ENCODE results near the gene RFX8. TPM values are rescaled to one million over a fixed set of nuclear protein-coding genes. Genes with fewer than 3 reads are reported as not detected.

The RFX8 gene
- total and polyA plus RNA-seq, 9 of the 15 experiments (the other 6 are each of a cell fraction or from before 2014, with no cell fraction given), result not detected

GRCh38 chr2:101357376-101357775 is 117.5 kb downstream of the RFX8 start:
- no peak for TF ChIP-seq BACH1 (tag; IDR thresholded peaks at IDR 0.05)
- ChIA-PET POLR2A (no interaction called here), CTCF (ENCODE audit: low intra/inter-chr PET ratio) (no interaction called here)
- no peaks in the 10 kb centered on the region for H3K36me3 ChIP-seq (ENCODE audit: control insufficient read depth, insufficient read depth, low read length)
- H4K20me1 ChIP-seq (replicated peaks; ENCODE audit: control insufficient read depth, insufficient read depth, low read length), result no peaks in the 10 kb centered on the region
- no peak overlapping the region for H3K9ac ChIP-seq (ENCODE audit: insufficient read depth in 1 of 2, low read depth in 2 of 2, low read length in 2 of 2)
- H3K27ac ChIP-seq (ENCODE audit: extremely low read depth, low read depth, low read length), result no peak overlapping the region
- H3K4me1 ChIP-seq (replicated peaks in 1 of 2; ENCODE audit: control insufficient read depth in 2 of 2, insufficient read depth in 2 of 2, low read length in 2 of 2), result peaks cover 0 to 4% of the 10 kb centered on the region in 2 experiments; a peak in 1 of 5 replicates
- H3K9me1 ChIP-seq (ENCODE audit: control insufficient read depth, insufficient read depth, low read length), result no peaks in the 10 kb centered on the region
- no peak overlapping the region for H2AFZ ChIP-seq (ENCODE audit: low read depth, low read length)
- peaks cover 17 to 32% of the 10 kb centered on the region in 2 experiments; a peak in 4 of 5 replicates for H3K27me3 ChIP-seq (ENCODE audit: control insufficient read depth in 2 of 2, insufficient read depth in 2 of 2, low read length in 2 of 2)
- FAIRE-seq, result no peak
- no peak overlapping the region for H3K4me3 ChIP-seq
- no peaks in the 10 kb centered on the region for H3K79me2 ChIP-seq (ENCODE audit: control insufficient read depth, insufficient read depth, low read length)
- in situ Hi-C loops (cut with MboI) (no loop called here), intact Hi-C loops (cut with micrococcal nuclease) (no loop called here)
- BruUV-seq (replicated peaks), result no TSS peak
- H3K4me2 ChIP-seq (ENCODE audit: insufficient read depth, low read length), result no peak overlapping the region
- no peak for ATAC-seq
- H3K9me3 ChIP-seq (replicated peaks; ENCODE audit: control insufficient read depth, insufficient read depth, low read depth, low read length), result no peaks in the 10 kb centered on the region
- DNase-seq (ENCODE audit: extremely low read depth in 1 of 4, low spot score in 3 of 4), result no peak

- DNase-seq (ENCODE audit: extremely low read depth in 1 of 4, low spot score in 3 of 4) (no peak), ATAC-seq (no peak), FAIRE-seq (no peak)
- CTCF ChIA-PET (ENCODE audit: low intra/inter-chr PET ratio), result no interaction called here
- POLR2A ChIA-PET, result no interaction called here
- in situ Hi-C loops (cut with MboI), result no loop called here
- H3K4me1 ChIP-seq (replicated peaks in 1 of 2; ENCODE audit: control insufficient read depth in 2 of 2, insufficient read depth in 2 of 2, low read length in 2 of 2), result peaks cover 0 to 4% of the 10 kb centered on the region in 2 experiments; a peak in 1 of 5 replicates
- 0% methylated on average over 2 of the region's 2 CpGs for WGBS (ENCODE audit: insufficient coverage, low coverage, missing lambda C conversion rate)
- intact Hi-C loops (cut with micrococcal nuclease), result no loop called here
- peaks cover 12 to 31% of the 10 kb centered on the region in 2 experiments; a peak in 3 of 5 replicates for H3K27me3 ChIP-seq (ENCODE audit: control insufficient read depth in 2 of 2, insufficient read depth in 2 of 2, low read length in 2 of 2)
- BruUV-seq (replicated peaks), result no TSS peak
- H3K27ac ChIP-seq (ENCODE audit: extremely low read depth, low read depth, low read length), result no peak overlapping the region
- no peaks in the 10 kb centered on the region for H4K20me1 ChIP-seq (replicated peaks; ENCODE audit: control insufficient read depth, insufficient read depth, low read length)
- TF ChIP-seq BCL6 (CRISPR knock-in tag; IDR thresholded peaks at IDR 0.05), result no peak
- TF ChIP-seq IRF9 (tag; IDR thresholded peaks at IDR 0.05), result no peak
- no peak for TF ChIP-seq CCAR2 (IDR thresholded peaks at IDR 0.05; ENCODE audit: low read depth, low read length)
- TF ChIP-seq MLX (CRISPR knock-in tag; conservative IDR thresholded peaks at IDR 0.05), result no peak
- no peak for TF ChIP-seq FOXO4 (CRISPR knock-in tag; IDR thresholded peaks at IDR 0.05)
- no peak for TF ChIP-seq KLF10 (CRISPR knock-in tag; IDR thresholded peaks at IDR 0.05)
- TF ChIP-seq ZNF561 (CRISPR knock-in tag; conservative IDR thresholded peaks at IDR 0.05), result no peak
- no peak for TF ChIP-seq ZNF431 (CRISPR knock-in tag; IDR thresholded peaks at IDR 0.05)
- H3K79me2 ChIP-seq (ENCODE audit: control insufficient read depth, insufficient read depth, low read length), result no peaks in the 10 kb centered on the region
- no peaks in the 10 kb centered on the region for H3K36me3 ChIP-seq (ENCODE audit: control insufficient read depth, insufficient read depth, low read length)
- no peak overlapping the region for H3K4me2 ChIP-seq (ENCODE audit: insufficient read depth, low read length)
- no peaks in the 10 kb centered on the region for H3K9me1 ChIP-seq (ENCODE audit: control insufficient read depth, insufficient read depth, low read length)
- no peaks in the 10 kb centered on the region for H3K9me3 ChIP-seq (replicated peaks; ENCODE audit: control insufficient read depth, insufficient read depth, low read depth, low read length)
- H3K4me3 ChIP-seq, result no peak overlapping the region
- no peak overlapping the region for H2AFZ ChIP-seq (ENCODE audit: low read depth, low read length)
- H3K9ac ChIP-seq (ENCODE audit: insufficient read depth in 1 of 2, low read depth in 2 of 2, low read length in 2 of 2), result no peak overlapping the region
Measured at GRCh38 chr2:101356521-101356920, 118.4 kb downstream of the RFX8 start.

Data from K562 (cell line).